Neural crest cell (in vitro differentiated cells): ENCODE measurements around the gene MIF. TPM values are rescaled to one million over a fixed set of nuclear protein-coding genes. Genes with fewer than 3 reads are reported as not detected.
"Not testable (repeated sequence)": the region's sequence is repeated elsewhere in the genome, so short reads cannot be mapped to it uniquely, and the experiment has no call there.

Experiments used
- DNase-seq: peaks from one replicate; pipeline ENCODE4 v3.0.0; 2021; ENCODE audit warnings: low read depth, mixed read lengths, low spot score
- H3K27ac Mint-ChIP-seq: one replicate; pipeline ENCODE4 v1.8.0; 2021; ENCODE audit warnings: mild to moderate bottlenecking, mixed read lengths; ENCODE audit not compliant: unreplicated experiment
- H3K27me3 Mint-ChIP-seq: 2 replicates; pipeline ENCODE4 v1.8.0; 2021; ENCODE audit warnings: low read depth, mild to moderate bottlenecking, mixed read lengths
- H3K36me3 Mint-ChIP-seq: 2 replicates; pipeline ENCODE4 v1.8.0; 2021; ENCODE audit warnings: low read depth, mild to moderate bottlenecking, mixed read lengths
- H3K4me1 Mint-ChIP-seq: 2 replicates; pipeline ENCODE4 v1.8.0; 2021; ENCODE audit warnings: mixed read lengths
- H3K4me3 Mint-ChIP-seq: one replicate; pipeline ENCODE4 v1.8.0; 2021; ENCODE audit warnings: mild to moderate bottlenecking, mixed read lengths
- H3K9me3 Mint-ChIP-seq: 2 replicates; pipeline ENCODE4 v1.8.0; 2021; ENCODE audit warnings: mixed read lengths
- CTCF ChIP-seq: fragments of 200-600 bp; sonication (generic); conservative IDR thresholded peaks from 2 replicates; pipeline ENCODE4 v1.5.0; 2021; ENCODE audit warnings: antibody characterized with exemption, mild to moderate bottlenecking
- total RNA-seq: library from RNA; stranded (reverse); gene quantifications from 2 replicates; pipeline ENCODE4 v1.2.1, GENCODE V29; 2021

The MIF gene
- total RNA-seq, 1 donor from 2014 or later = 642 TPM

DNA sequence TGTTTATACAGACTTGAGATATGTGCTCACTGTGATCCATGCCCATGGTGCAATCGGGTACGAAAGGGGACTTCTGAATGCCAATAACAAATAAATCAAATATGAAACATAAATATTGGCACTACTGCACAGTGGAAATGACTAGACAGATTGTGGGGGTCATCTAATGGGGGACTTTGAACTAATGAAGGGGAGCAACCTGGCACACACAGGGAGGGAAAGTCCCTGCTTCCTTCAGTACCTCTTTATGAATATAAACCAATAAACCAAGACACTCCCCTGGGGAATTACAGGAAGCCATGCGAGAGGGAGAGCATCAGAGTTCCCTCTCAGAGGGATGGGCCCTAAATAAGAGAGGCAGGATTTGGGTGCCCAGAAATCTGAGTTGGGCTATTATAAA, 21.1 kb downstream of the MIF start:
- Mint-ChIP-seq H3K9me3 (peaks cover 9% of the 10 kb centered on the region), H3K4me3 (peak overlapping the region; percentile 8), H3K27ac (no peak overlapping the region), H3K36me3 (peaks cover 16% of the 10 kb centered on the region), H3K4me1 (peaks cover 26% of the 10 kb centered on the region), H3K27me3 (no peaks in the 10 kb centered on the region)
- no peak for TF ChIP-seq CTCF
- no peak for DNase-seq

- H3K9me3 Mint-ChIP-seq, H3K4me3 Mint-ChIP-seq, DNase-seq, H3K27me3 Mint-ChIP-seq, H3K27ac Mint-ChIP-seq, H3K4me1 Mint-ChIP-seq: not testable (repeated sequence)
- peaks cover 26% of the 10 kb centered on the region for H3K36me3 Mint-ChIP-seq
Observed at GRCh38 chr22:23920267-23920611, 26.1 kb downstream of the MIF start.

GRCh38 chr22:23921586-23922201, 27.5 kb downstream of the MIF start:
- not testable (repeated sequence) for DNase-seq, H3K4me3 Mint-ChIP-seq, H3K4me1 Mint-ChIP-seq, H3K27me3 Mint-ChIP-seq, H3K9me3 Mint-ChIP-seq
- Mint-ChIP-seq H3K27ac (peak overlapping the region; percentile 57), H3K36me3 (peaks cover 34% of the 10 kb centered on the region)

DNA sequence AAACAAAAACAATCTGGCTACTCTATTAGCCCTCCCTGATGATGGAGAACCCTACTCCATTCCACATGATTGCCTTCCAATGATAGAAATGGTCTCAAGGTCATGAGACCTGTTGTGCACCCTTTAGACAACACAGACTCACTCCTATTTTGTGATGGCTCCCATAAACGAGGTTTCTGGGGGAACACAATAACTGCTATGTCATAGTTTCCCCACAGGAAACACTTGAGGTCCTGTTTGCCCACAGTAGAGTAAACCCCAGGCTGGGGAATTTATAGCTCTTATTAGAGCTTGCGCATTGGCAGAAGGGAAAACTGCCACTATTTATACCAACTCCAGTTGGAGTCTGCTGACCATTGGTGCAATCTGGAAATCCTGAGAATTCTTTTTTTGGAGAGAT, 28.7 kb downstream of the MIF start:
- Mint-ChIP-seq H3K27ac (no peak overlapping the region), H3K27me3 (no peaks in the 10 kb centered on the region), H3K4me1 (no peaks in the 10 kb centered on the region), H3K9me3 (peaks cover 3% of the 10 kb centered on the region), H3K36me3 (peaks cover 43% of the 10 kb centered on the region), H3K4me3 (no peak overlapping the region)
- no peak for TF ChIP-seq CTCF
- DNase-seq = no peak

DNA sequence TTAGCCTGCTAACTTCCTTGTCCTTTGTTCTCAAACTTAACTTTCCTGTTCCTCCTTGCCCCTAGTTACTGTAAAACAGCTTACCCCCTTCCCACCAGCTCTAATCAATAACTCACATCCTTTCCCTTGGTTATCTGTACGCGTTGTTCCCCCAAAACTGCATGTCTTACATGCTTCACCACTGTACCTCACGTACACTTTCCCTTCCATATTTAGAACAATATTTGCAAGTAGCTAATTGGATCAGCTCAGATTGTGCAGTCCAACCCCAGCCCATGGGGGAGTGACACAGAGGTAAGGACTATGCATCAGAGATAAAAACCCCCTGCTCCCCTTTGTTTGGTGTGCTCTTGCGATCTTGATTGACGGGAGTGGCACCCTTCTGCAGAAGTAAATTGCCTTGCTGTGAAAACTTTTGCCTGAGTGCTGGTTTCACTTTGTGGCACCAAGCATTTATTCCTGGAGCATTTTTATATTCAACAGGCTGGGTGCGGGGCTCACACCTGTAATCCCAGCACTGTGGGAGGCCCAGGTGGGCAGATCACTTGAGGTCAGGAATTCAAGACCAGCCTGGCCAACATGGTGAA, 30.9 kb downstream of the MIF start:
- H3K27ac Mint-ChIP-seq = no peak overlapping the region
- no peaks in the 10 kb centered on the region for H3K4me1 Mint-ChIP-seq
- no peak overlapping the region for H3K4me3 Mint-ChIP-seq
- no peak for DNase-seq
- peaks cover 50% of the 10 kb centered on the region for H3K36me3 Mint-ChIP-seq
- H3K9me3 Mint-ChIP-seq = peaks cover 3% of the 10 kb centered on the region
- no peak for TF ChIP-seq CTCF
- no peaks in the 10 kb centered on the region for H3K27me3 Mint-ChIP-seq

DNA sequence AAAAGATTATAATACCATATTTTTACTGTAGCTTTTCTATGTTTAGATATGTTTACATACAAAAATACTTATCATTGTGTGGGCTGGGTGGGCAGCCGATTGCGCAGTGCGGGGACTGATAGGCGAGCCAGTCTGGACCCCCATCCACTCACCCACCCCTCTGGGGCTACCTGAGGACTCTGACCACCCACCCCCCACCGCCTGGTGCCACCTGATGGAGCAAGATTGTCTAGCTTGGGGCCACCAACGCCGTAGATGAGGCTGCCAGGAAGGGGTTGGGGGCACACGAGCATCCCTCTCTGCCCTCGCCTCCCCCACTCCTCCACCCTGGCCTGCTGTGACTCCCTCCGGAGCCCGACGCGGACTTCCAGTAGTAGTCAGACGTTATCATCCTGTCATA, 32.4 kb downstream of the MIF start:
- Mint-ChIP-seq H3K4me3 (no peak overlapping the region), H3K27ac (no peak overlapping the region), H3K4me1 (no peaks in the 10 kb centered on the region), H3K9me3 (peaks cover 8% of the 10 kb centered on the region), H3K27me3 (no peaks in the 10 kb centered on the region), H3K36me3 (peaks cover 52% of the 10 kb centered on the region)
- no peak for TF ChIP-seq CTCF
- DNase-seq = no peak
